NCI-H1048 (cell line): ENCODE results near the gene NINJ1.
"Not testable (repeated sequence)": the region's sequence is repeated elsewhere in the genome, so short reads cannot be mapped to it uniquely, and the experiment has no call there.

Experiments
- DNase-seq: peaks from one replicate; lab custom pipeline; 2025; lab: John Stamatoyannopoulos, UW

NINJ1 gene

GRCh38 chr9:93119703-93119952 is 14.4 kb downstream of the NINJ1 start:
- no peak for DNase-seq

- no peak for DNase-seq
Observed at GRCh38 chr9:93118863-93119702, 15.0 kb downstream of the NINJ1 start.

GRCh38 chr9:93117924-93118862 is 15.9 kb downstream of the NINJ1 start:
- DNase-seq: no peak

GRCh38 chr9:93117521-93117920 is 16.5 kb downstream of the NINJ1 start:
- not testable (repeated sequence) for DNase-seq

GRCh38 chr9:93116072-93116961 is 17.7 kb downstream of the NINJ1 start:
- DNase-seq: no peak

GRCh38 chr9:93115486-93116071 is 18.5 kb downstream of the NINJ1 start:
- DNase-seq: no peak

- no peak for DNase-seq
Observed at GRCh38 chr9:93114984-93115335, 19.1 kb downstream of the NINJ1 start.

- DNase-seq: no peak
Observed at GRCh38 chr9:93114169-93114983, 19.7 kb downstream of the NINJ1 start.

GRCh38 chr9:93112864-93113389 is 21.1 kb downstream of the NINJ1 start:
- DNase-seq: no peak

GRCh38 chr9:93112116-93112863 is 21.8 kb downstream of the NINJ1 start:
- no peak for DNase-seq

GRCh38 chr9:93111371-93112115 is 22.5 kb downstream of the NINJ1 start:
- DNase-seq: no peak

GRCh38 chr9:93111001-93111370 is 23.1 kb downstream of the NINJ1 start:
- DNase-seq: no peak

- no peak for DNase-seq
Observed at GRCh38 chr9:93110311-93110855, 23.7 kb downstream of the NINJ1 start.

- no peak for DNase-seq
Observed at GRCh38 chr9:93108291-93109041, 25.6 kb downstream of the NINJ1 start.

GRCh38 chr9:93107825-93108161 is 26.3 kb downstream of the NINJ1 start:
- DNase-seq: no peak

GRCh38 chr9:93107151-93107824 is 26.8 kb downstream of the NINJ1 start:
- no peak for DNase-seq

GRCh38 chr9:93105620-93106019 is 28.4 kb downstream of the NINJ1 start:
- DNase-seq: no peak

GRCh38 chr9:93101086-93101485 is 33.0 kb downstream of the NINJ1 start:
- DNase-seq: not testable (repeated sequence)
